GM06990 (cell line): ENCODE results near the gene VCAN.

Experiments
- DNase-seq: peaks from one replicate; pipeline ENCODE4 v3.0.0-alpha.2; 2011; ENCODE audit not compliant: insufficient read length; ENCODE audit errors: extremely low read depth
- H3K27me3 ChIP-seq: replicated peaks from 2 replicates; pipeline ENCODE4 v1.6.0; 2011; ENCODE audit warnings: low read length; ENCODE audit not compliant: control insufficient read depth, insufficient read depth
- H3K36me3 ChIP-seq: 2 replicates; pipeline ENCODE4 v1.5.1; 2011; ENCODE audit warnings: low read length; ENCODE audit not compliant: control insufficient read depth, insufficient read depth
- H3K4me3 ChIP-seq: replicated peaks from 2 replicates; pipeline ENCODE4 v1.5.1; 2011; ENCODE audit warnings: low read depth, mild to moderate bottlenecking, control low read depth, low read length
- CTCF ChIP-seq: IDR thresholded peaks from 2 replicates; pipeline ENCODE4 v1.5.1; 2011; ENCODE audit warnings: low read length, control low read depth, mild to moderate bottlenecking, inconsistent platforms; ENCODE audit not compliant: insufficient read depth, poor library complexity, severe bottlenecking

VCAN gene

GRCh38 chr5:83490203-83490602 is 18.7 kb downstream of the VCAN start:
- Histone ChIP-seq H3K36me3 (no peaks in the 10 kb centered on the region), H3K27me3 (no peaks in the 10 kb centered on the region), H3K4me3 (no peak overlapping the region)
- no peak for DNase-seq
- TF ChIP-seq CTCF, result no peak

GRCh38 chr5:83492331-83492730 is 20.8 kb downstream of the VCAN start:
- H3K27me3 ChIP-seq, result no peaks in the 10 kb centered on the region
- no peak for TF ChIP-seq CTCF
- H3K36me3 ChIP-seq, result no peaks in the 10 kb centered on the region
- DNase-seq, result no peak
- no peak overlapping the region for H3K4me3 ChIP-seq

- H3K27me3 ChIP-seq, result no peaks in the 10 kb centered on the region
- DNase-seq, result no peak
- H3K4me3 ChIP-seq, result no peak overlapping the region
- no peaks in the 10 kb centered on the region for H3K36me3 ChIP-seq
- no peak for TF ChIP-seq CTCF
Observed at GRCh38 chr5:83493644-83494043, 22.1 kb downstream of the VCAN start.

GRCh38 chr5:83494087-83494620 is 22.6 kb downstream of the VCAN start:
- DNase-seq, result no peak
- TF ChIP-seq CTCF, result no peak
- Histone ChIP-seq H3K36me3 (no peaks in the 10 kb centered on the region), H3K27me3 (no peaks in the 10 kb centered on the region), H3K4me3 (no peak overlapping the region)

- H3K36me3 ChIP-seq, result no peaks in the 10 kb centered on the region
- H3K27me3 ChIP-seq, result no peaks in the 10 kb centered on the region
- TF ChIP-seq CTCF, result no peak
- no peak for DNase-seq
- H3K4me3 ChIP-seq, result no peak overlapping the region
Observed at GRCh38 chr5:83494666-83495065, 23.1 kb downstream of the VCAN start.

- no peaks in the 10 kb centered on the region for H3K36me3 ChIP-seq
- H3K4me3 ChIP-seq, result no peak overlapping the region
- no peaks in the 10 kb centered on the region for H3K27me3 ChIP-seq
- TF ChIP-seq CTCF, result no peak
- DNase-seq, result no peak
Observed at GRCh38 chr5:83496626-83497025, 25.1 kb downstream of the VCAN start.
